K562 (cell line): Measurements from ENCODE around the gene TSGA10. TPM values are rescaled to one million over a fixed set of nuclear protein-coding genes. Genes with fewer than 3 reads are reported as not detected.

Experiments
- ATAC-seq: fragments of 200-7000 bp; cut with Tn5 transposase; 3 replicates; pipeline ENCODE4 v1.9.1; 2020; ENCODE audit warnings: moderate library complexity
- BruUV-seq: library from RNA; stranded (reverse); fragments of 400-500 nt; replicated peaks from 2 replicates; lab custom pipeline; 2021; lab: Mats Ljungman, UMichigan
- CTCF ChIA-PET: fragments of 300-600 bp; formaldehyde crosslinking; extraction: SDS; loops from one replicate; lab custom pipeline; 2021; ENCODE audit warnings: low intra/inter-chr PET ratio; lab: Yijun Ruan, JAX
- POLR2A ChIA-PET: fragments of 300-600, 350-650 bp; sonication (Branson Sonifier 250); formaldehyde crosslinking; extraction: SDS; loops from one replicate; lab custom pipeline; 2021; ENCODE audit warnings: antibody characterized with exemption, inconsistent platforms; lab: Yijun Ruan, JAX
- DNase-seq, 4 experiments: peaks; one replicate each; pipeline versions ENCODE4 v3.0.0 to v3.0.0-alpha.2; 2011 to 2018; ENCODE audit warnings: low spot score in 3 of 4, mixed read lengths in 3 of 4; ENCODE audit errors: extremely low read depth in 1 of 4
- FAIRE-seq: peaks from 2 replicates; lab custom pipeline; 2011; peaks lifted over from hg19 to GRCh38; lab: Jason Lieb, UNC
- H2AFZ ChIP-seq: 2 replicates; pipeline ENCODE4 v1.6.0; 2011; ENCODE audit warnings: low read depth, low read length, control low read depth, inconsistent platforms
- H3K27ac ChIP-seq: fragments of 200-600 bp; 3 replicates; pipeline ENCODE4 v1.8.0; 2011; ENCODE audit warnings: low read depth, mild to moderate bottlenecking, control low read depth, inconsistent platforms, low read length, moderate library complexity, mixed read lengths; ENCODE audit errors: extremely low read depth
- H3K27me3 ChIP-seq, 2 experiments: fragments of 300-600 bp in 1 of 2; 2 replicates in 1 of 2; 3 replicates in 1 of 2; pipeline versions ENCODE4 v1.6.0 to v1.8.0; 2011; ENCODE audit warnings: inconsistent platforms in 2 of 2, low read length in 2 of 2, mild to moderate bottlenecking in 1 of 2, mixed read lengths in 1 of 2, moderate library complexity in 1 of 2; ENCODE audit not compliant: control insufficient read depth in 2 of 2, insufficient read depth in 2 of 2
- H3K36me3 ChIP-seq: fragments of 300-600 bp; 3 replicates; pipeline ENCODE4 v1.8.0; 2011; ENCODE audit warnings: mild to moderate bottlenecking, low read length, inconsistent platforms; ENCODE audit not compliant: control insufficient read depth, insufficient read depth
- H3K4me1 ChIP-seq, 2 experiments: fragments of 200-600 bp in 1 of 2; replicated peaks in 1 of 2; 2 replicates in 1 of 2; 3 replicates in 1 of 2; pipeline versions ENCODE4 v1.5.1 to v1.8.0; 2011; ENCODE audit warnings: inconsistent platforms in 2 of 2, low read length in 2 of 2, mild to moderate bottlenecking in 1 of 2, mixed read lengths in 1 of 2, moderate library complexity in 1 of 2; ENCODE audit not compliant: control insufficient read depth in 2 of 2, insufficient read depth in 2 of 2
- H3K4me2 ChIP-seq: 2 replicates; pipeline ENCODE4 v1.6.1; 2011; ENCODE audit warnings: low read length, control low read depth, inconsistent platforms, mixed read lengths; ENCODE audit not compliant: insufficient read depth
- H3K4me3 ChIP-seq: fragments of 200-600 bp; sonication (generic), shearing (Covaris generic); 2 replicates; pipeline ENCODE4 v1.5.1; 2016; ENCODE audit warnings: control low read depth, inconsistent platforms
- H3K79me2 ChIP-seq: fragments of 200-600 bp; 3 replicates; pipeline ENCODE4 v1.8.0; 2011; ENCODE audit warnings: low read length, inconsistent platforms; ENCODE audit not compliant: control insufficient read depth, insufficient read depth
- H3K9ac ChIP-seq, 2 experiments: 2 replicates each; pipeline versions ENCODE4 v1.6.0 to v1.6.1; 2011; ENCODE audit warnings: low read depth in 2 of 2, low read length in 2 of 2, control low read depth in 1 of 2, inconsistent platforms in 1 of 2, mild to moderate bottlenecking in 1 of 2, mixed read lengths in 1 of 2; ENCODE audit not compliant: insufficient read depth in 1 of 2
- H3K9me1 ChIP-seq: one replicate; pipeline ENCODE4 v1.6.0; 2011; ENCODE audit warnings: inconsistent platforms, mild to moderate bottlenecking, low read length, moderate library complexity; ENCODE audit not compliant: control insufficient read depth, insufficient read depth
- H3K9me3 ChIP-seq: replicated peaks from 2 replicates; pipeline ENCODE4 v1.5.1; 2011; ENCODE audit warnings: low read depth, low read length, inconsistent platforms; ENCODE audit not compliant: control insufficient read depth, insufficient read depth
- H4K20me1 ChIP-seq: replicated peaks from 2 replicates; pipeline ENCODE4 v1.6.1; 2011; ENCODE audit warnings: low read length, inconsistent platforms, mixed read lengths; ENCODE audit not compliant: control insufficient read depth, insufficient read depth
- ATF7 ChIP-seq: fragments of 450-650 bp; IDR thresholded peaks from 2 replicates; pipeline ENCODE4 v1.7.1; 2014; ENCODE audit warnings: mild to moderate bottlenecking, moderate library complexity
- CHD2 ChIP-seq: IDR thresholded peaks from 2 replicates; pipeline ENCODE4 v1.6.1; 2011; ENCODE audit warnings: low read depth, low read length
- MYBL2 ChIP-seq, 2 experiments: fragments of 450-650 bp in 1 of 2; sonication (generic) in 1 of 2; formaldehyde crosslinking in 1 of 2; IDR thresholded peaks; 2 replicates each; pipeline versions ENCODE4 v1.6.1 to v1.8.1; 2017 to 2022; ENCODE audit warnings: borderline replicate concordance in 1 of 2, inconsistent platforms in 1 of 2, low read depth in 1 of 2, mild to moderate bottlenecking in 1 of 2, missing genetic modification reagents in 1 of 2, moderate library complexity in 1 of 2
- NCOA6 ChIP-seq: fragments of 450-650 bp; IDR thresholded peaks from 2 replicates; pipeline ENCODE4 v1.6.1; 2017; ENCODE audit warnings: mild to moderate bottlenecking
- RCOR1 ChIP-seq, 2 experiments: IDR thresholded peaks; 2 replicates each; pipeline ENCODE4 v1.6.1; 2012; ENCODE audit warnings: low read depth in 2 of 2, low read length in 2 of 2, borderline replicate concordance in 1 of 2, improper control_type of control experiment in 1 of 2
- SAP30 ChIP-seq: fragments of 200-600 bp; sonication (generic); IDR thresholded peaks from 2 replicates; pipeline ENCODE4 v1.6.1; 2012; ENCODE audit warnings: borderline replicate concordance, low read depth, mild to moderate bottlenecking, moderate library complexity, low read length, control low read depth, inconsistent platforms; ENCODE audit not compliant: insufficient read depth, poor library complexity, severe bottlenecking
- ZNF699 ChIP-seq: fragments of 250-450 bp; sonication (Bioruptor Pico); IDR thresholded peaks from 2 replicates; pipeline ENCODE4 v1.8.0; 2021; ENCODE audit warnings: mild to moderate bottlenecking, moderate library complexity; ENCODE audit not compliant: insufficient replicate concordance
- WGBS: fragments of 100-300 bp; shearing (Covaris generic); methylation state at CpG from one replicate; pipeline ENCODE4 v1.1.6; 2016; ENCODE audit warnings: low coverage, mixed read lengths; ENCODE audit not compliant: insufficient coverage; ENCODE audit errors: missing lambda C conversion rate; 5-methylcytosine and 5-hydroxymethylcytosine counted together
- in situ Hi-C: fragments of 300-500 bp; cut with MboI; formaldehyde crosslinking; loops from 4 replicates; pipeline ENCODE4 v1.15.0; 2018; ENCODE audit warnings: inconsistent platforms, mixed read lengths
- intact Hi-C: fragments of 100-400 bp; cut with micrococcal nuclease; formaldehyde crosslinking; loops from 2 replicates; pipeline ENCODE4 v1.14.2; 2022
- polyA plus RNA-seq, 8 experiments: library from polyadenylated mRNA; depleted of rRNA in 4 of 8; stranded (reverse) in 5 of 8; unstranded in 3 of 8; fragments of >200 nt; fragmentation: Nextera tagmentation in 2 of 8; fragmentation: Illumina TruSeq in 1 of 8; extraction: Ambion mirVana in 2 of 8; extraction: Trizol in 1 of 8; gene quantifications; 2 replicates each; pipeline versions ENCODE4 v1.2.1 to v1.2.3, GENCODE V29; 2011 to 2014; ENCODE audit warnings: inconsistent platforms in 1 of 8, missing spikeins in 1 of 8
- total RNA-seq, 7 experiments: library from RNA; depleted of rRNA in 6 of 7; stranded (reverse); fragments of >200 nt in 6 of 7; fragmentation: Illumina TruSeq in 2 of 7; extraction: Trizol in 2 of 7; gene quantifications; 2 replicates each; pipeline versions ENCODE4 v1.2.1 to v1.2.3, GENCODE V29; 2011 to 2021; ENCODE audit warnings: low replicate concordance in 1 of 7
- TF ChIP-seq, protein P1 (sequence below): fragments of 250-450 bp; sonication (Bioruptor Pico); IDR thresholded peaks from 2 replicates; pipeline ENCODE4 v1.5.0; 2020; ENCODE audit warnings: mild to moderate bottlenecking
- TF ChIP-seq, protein P2 (sequence below): fragments of 450-650 bp; IDR thresholded peaks from 2 replicates; pipeline ENCODE4 v1.6.1; 2018; ENCODE audit warnings: mild to moderate bottlenecking, low read depth; ENCODE audit not compliant: partially characterized antibody

The TSGA10 gene
- total and polyA plus RNA-seq, 9 of the 15 experiments (the other 6 are each of a cell fraction or from before 2014, with no cell fraction given): 2.1 to 11.3 (median 3.2) TPM

DNA sequence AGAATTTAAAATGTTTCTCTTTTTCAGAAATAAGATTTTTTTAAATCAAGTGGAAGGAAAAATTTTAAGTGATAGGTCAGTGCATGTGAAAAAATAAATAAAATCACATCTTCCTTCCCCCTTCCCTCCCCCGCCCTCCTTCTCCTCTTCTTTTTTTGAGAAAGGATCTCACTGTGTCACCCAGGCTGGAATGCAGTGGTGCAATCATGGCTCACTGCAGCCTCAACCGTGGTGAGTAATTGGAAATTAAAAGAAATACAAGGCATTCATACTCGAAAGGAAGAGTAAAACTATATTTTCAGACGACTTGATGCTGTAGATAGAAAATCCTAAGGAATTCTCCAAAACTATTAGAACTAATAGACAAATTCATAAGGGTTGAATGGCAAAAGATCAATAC, 201.8 kb downstream of the TSGA10 start:
- FAIRE-seq (no peak), DNase-seq (no peak), ATAC-seq (no peak)
- no TSS peak for BruUV-seq
- H3K4me3 ChIP-seq: no peak overlapping the region
- in situ Hi-C loops (no loop called here), intact Hi-C loops (no loop called here)
- H3K27me3 ChIP-seq: peaks cover 3 to 6% of the 10 kb centered on the region in 2 experiments; a peak in 3 of 5 replicates
- 2% methylated on average over 4 of the region's 4 CpGs for WGBS
- CTCF ChIA-PET: no interaction called here
- H2AFZ ChIP-seq: no peak overlapping the region
- no peak overlapping the region for H3K4me2 ChIP-seq
- no peaks in the 10 kb centered on the region for H3K9me3 ChIP-seq
- POLR2A ChIA-PET: no interaction called here
- H3K9ac ChIP-seq: no peak overlapping the region
- TF ChIP-seq RCOR1 (IDR thresholded peaks at IDR 0.05; ENCODE audit: borderline replicate concordance in 1 of 2, low read depth in 2 of 2, low read length in 2 of 2): no peak
- TF ChIP-seq SAP30: no peak
- no peak for TF ChIP-seq MYBL2 (IDR thresholded peaks at IDR 0.05; ENCODE audit: low read depth)
- no peak for TF ChIP-seq MYBL2 (CRISPR knock-in tag; IDR thresholded peaks at IDR 0.05; ENCODE audit: borderline replicate concordance)
- TF ChIP-seq CHD2: no peak
- TF ChIP-seq, protein P1, sequence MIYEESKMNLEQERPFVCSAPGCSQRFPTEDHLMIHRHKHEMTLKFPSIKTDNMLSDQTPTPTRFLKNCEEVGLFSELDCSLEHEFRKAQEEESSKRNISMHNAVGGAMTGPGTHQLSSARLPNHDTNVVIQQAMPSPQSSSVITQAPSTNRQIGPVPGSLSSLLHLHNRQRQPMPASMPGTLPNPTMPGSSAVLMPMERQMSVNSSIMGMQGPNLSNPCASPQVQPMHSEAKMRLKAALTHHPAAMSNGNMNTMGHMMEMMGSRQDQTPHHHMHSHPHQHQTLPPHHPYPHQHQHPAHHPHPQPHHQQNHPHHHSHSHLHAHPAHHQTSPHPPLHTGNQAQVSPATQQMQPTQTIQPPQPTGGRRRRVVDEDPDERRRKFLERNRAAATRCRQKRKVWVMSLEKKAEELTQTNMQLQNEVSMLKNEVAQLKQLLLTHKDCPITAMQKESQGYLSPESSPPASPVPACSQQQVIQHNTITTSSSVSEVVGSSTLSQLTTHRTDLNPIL (CRISPR knock-in tag): no peak
- TF ChIP-seq ZNF699 (CRISPR knock-in tag): no peak
- no peak for TF ChIP-seq ATF7
- TF ChIP-seq NCOA6: no peak
- TF ChIP-seq, protein P2, sequence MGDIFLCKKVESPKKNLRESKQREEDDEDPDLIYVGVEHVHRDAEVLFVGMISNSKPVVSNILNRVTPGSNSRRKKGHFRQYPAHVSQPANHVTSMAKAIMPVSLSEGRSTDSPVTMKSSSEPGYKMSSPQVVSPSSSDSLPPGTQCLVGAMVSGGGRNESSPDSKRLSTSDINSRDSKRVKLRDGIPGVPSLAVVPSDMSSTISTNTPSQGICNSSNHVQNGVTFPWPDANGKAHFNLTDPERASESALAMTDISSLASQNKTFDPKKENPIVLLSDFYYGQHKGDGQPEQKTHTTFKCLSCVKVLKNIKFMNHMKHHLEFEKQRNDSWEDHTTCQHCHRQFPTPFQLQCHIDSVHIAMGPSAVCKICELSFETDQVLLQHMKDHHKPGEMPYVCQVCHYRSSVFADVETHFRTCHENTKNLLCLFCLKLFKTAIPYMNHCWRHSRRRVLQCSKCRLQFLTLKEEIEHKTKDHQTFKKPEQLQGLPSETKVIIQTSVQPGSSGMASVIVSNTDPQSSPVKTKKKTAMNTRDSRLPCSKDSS: no peak
- H3K27ac ChIP-seq: no peak overlapping the region
- no peaks in the 10 kb centered on the region for H3K79me2 ChIP-seq
- H3K4me1 ChIP-seq: no peaks in the 10 kb centered on the region
- H3K36me3 ChIP-seq: no peaks in the 10 kb centered on the region
- no peaks in the 10 kb centered on the region for H3K9me1 ChIP-seq
- no peaks in the 10 kb centered on the region for H4K20me1 ChIP-seq
